ENCODE measurements around the gene CD300LG. TPM values are rescaled to one million over a fixed set of nuclear protein-coding genes. Genes with fewer than 3 reads are reported as not detected.
"Not testable (repeated sequence)": the region's sequence is repeated elsewhere in the genome, so short reads cannot be mapped to it uniquely, and the experiment has no call there.

CD300LG gene
- total RNA-seq, 1 donor from 2014 or later = not detected

DNA sequence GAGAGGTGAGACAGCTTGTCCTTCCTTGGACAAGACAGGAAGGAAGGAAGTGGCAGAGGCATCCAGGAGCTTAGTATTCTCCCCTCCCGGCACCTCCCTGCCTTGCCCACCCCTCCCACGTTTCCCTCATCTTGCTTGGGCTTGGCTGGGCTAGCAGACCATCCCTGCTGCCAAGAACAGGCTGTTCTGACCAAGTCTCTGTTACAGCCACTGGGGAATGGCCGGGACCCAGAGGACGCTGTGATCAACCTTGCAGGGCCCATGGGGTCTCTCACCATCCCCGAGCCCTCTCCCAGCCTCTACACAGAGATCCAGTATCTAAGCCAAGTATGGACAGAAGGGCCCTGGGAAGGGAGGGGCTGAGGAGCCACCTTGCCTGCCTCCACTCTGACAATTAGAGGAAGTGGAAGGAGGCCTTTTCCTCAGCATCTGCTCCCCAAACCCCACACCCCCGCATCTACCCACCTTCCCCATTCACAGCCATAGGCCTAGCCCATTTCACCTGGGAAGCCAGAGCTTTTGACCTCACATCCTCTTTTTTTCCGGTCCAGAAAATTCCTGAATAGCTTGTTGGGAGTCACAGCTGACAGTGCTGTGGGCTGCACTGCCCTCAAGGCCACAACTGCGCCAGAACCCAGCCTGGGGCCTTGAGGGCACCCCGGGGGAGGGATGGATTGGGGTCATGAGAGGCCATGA is 14.1 kb downstream of the CD300LG start:
- Mint-ChIP-seq H3K4me3 (no peak overlapping the region), H3K27me3 (peaks cover 2% of the 10 kb centered on the region), H3K36me3 (no peaks in the 10 kb centered on the region), H3K9me3 (no peaks in the 10 kb centered on the region), H3K27ac (no peak overlapping the region), H3K4me1 (ENCODE audit: unreplicated experiment) (no peaks in the 10 kb centered on the region)
- TF ChIP-seq, protein P1, sequence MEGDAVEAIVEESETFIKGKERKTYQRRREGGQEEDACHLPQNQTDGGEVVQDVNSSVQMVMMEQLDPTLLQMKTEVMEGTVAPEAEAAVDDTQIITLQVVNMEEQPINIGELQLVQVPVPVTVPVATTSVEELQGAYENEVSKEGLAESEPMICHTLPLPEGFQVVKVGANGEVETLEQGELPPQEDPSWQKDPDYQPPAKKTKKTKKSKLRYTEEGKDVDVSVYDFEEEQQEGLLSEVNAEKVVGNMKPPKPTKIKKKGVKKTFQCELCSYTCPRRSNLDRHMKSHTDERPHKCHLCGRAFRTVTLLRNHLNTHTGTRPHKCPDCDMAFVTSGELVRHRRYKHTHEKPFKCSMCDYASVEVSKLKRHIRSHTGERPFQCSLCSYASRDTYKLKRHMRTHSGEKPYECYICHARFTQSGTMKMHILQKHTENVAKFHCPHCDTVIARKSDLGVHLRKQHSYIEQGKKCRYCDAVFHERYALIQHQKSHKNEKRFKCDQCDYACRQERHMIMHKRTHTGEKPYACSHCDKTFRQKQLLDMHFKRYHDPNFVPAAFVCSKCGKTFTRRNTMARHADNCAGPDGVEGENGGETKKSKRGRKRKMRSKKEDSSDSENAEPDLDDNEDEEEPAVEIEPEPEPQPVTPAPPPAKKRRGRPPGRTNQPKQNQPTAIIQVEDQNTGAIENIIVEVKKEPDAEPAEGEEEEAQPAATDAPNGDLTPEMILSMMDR (conservative IDR thresholded peaks at IDR 0.05) = no peak
- DNase-seq (ENCODE audit: extremely low spot score, unreplicated experiment) = no peak

DNA sequence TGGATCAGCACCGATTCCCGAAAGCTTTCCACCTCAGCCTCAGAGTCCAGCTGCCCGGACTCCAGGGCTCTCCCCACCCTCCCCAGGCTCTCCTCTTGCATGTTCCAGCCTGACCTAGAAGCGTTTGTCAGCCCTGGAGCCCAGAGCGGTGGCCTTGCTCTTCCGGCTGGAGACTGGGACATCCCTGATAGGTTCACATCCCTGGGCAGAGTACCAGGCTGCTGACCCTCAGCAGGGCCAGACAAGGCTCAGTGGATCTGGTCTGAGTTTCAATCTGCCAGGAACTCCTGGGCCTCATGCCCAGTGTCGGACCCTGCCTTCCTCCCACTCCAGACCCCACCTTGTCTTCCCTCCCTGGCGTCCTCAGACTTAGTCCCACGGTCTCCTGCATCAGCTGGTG is 15.0 kb downstream of the CD300LG start:
- DNase-seq (ENCODE audit: extremely low spot score, unreplicated experiment) = no peak
- no peak overlapping the region for H3K27ac Mint-ChIP-seq
- TF ChIP-seq, protein P1 (conservative IDR thresholded peaks at IDR 0.05) = no peak
- H3K27me3 Mint-ChIP-seq = peaks cover 6% of the 10 kb centered on the region
- H3K36me3 Mint-ChIP-seq = no peaks in the 10 kb centered on the region
- no peaks in the 10 kb centered on the region for H3K9me3 Mint-ChIP-seq
- no peak overlapping the region for H3K4me3 Mint-ChIP-seq
- H3K4me1 Mint-ChIP-seq (ENCODE audit: unreplicated experiment) = no peaks in the 10 kb centered on the region

DNA sequence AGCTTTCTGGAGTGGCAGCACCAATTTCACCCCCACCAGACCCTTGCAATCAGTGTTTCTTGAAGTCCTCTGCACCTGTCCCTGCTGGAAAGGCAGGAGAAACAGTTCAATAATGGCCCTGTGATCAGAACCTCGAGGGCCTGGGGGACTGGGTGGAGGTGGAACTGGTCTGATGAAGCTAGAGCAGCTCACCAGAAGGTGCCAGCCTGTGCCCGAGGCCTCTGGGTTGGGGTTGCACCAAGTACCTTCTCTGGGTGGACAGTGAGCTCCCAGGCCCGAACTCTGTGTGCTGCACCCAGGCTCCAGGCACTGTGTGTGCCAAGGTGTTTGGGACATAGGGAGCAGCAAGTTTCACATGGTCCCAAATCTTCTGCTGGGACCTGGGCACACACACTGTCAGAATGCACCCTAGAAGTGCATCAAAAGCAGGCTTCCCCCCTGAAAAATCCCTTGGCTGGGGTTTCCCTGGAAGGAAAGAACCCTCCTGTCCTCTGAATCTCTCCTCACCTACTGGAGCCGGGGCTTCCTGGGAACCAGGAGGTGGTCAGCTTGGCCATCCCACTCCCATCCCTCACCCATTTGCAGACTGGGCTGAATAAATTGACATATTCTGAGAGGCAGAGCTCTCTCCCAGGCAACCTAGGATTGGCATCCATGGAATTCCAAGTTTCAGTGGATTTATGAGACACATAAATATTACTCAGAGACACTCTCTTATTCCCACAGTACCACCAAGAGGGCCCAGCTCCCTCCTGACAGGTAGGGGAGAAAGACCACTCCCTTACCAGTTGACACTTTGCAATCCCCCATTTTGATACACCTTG is 17.4 kb downstream of the CD300LG start:
- no peak overlapping the region for H3K4me3 Mint-ChIP-seq
- peaks cover 24% of the 10 kb centered on the region for H3K27me3 Mint-ChIP-seq
- peaks cover 5% of the 10 kb centered on the region for H3K9me3 Mint-ChIP-seq
- no peaks in the 10 kb centered on the region for H3K36me3 Mint-ChIP-seq
- TF ChIP-seq, protein P1 (conservative IDR thresholded peaks at IDR 0.05) = no peak
- DNase-seq (ENCODE audit: extremely low spot score, unreplicated experiment) = no peak
- H3K4me1 Mint-ChIP-seq (ENCODE audit: unreplicated experiment) = no peaks in the 10 kb centered on the region
- no peak overlapping the region for H3K27ac Mint-ChIP-seq

DNA sequence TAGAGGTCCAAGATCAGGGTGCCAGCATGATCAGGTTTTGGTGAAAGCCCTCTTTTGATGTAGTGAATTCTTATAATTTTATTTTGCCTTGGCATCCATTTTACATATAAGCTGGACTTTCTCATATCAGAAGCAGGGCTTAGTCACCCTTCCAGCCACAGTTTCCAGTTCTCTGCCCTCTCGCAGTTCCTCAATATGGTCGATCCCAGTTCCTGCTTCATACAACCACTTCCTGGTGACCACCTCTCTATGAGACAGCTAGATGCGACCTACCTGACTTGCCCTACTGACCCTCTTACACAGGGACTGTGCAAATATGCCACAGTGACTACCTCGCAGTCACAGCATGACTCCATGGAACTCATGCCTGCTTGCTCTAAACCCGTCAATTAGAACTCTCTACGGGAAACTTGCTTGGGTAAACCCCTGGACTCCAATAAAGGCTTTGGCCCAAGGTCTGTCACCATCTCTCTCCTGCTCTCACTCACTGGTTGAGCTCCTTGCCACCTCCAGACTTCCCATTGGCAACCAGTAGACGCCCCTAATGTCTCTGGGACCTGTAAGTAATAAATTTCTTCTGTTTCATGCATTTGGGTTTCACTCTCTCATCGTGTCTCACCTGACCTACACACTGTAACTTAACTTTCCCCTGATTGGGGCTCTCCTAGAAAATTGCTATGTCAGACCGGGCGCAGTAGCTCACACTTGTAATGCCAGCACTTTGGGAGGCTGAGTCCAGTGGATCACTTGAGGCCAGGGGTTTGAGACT is 21.4 kb downstream of the CD300LG start:
- no peak for DNase-seq (ENCODE audit: extremely low spot score, unreplicated experiment)
- Mint-ChIP-seq H3K27ac (no peak overlapping the region), H3K27me3 (peaks cover 29% of the 10 kb centered on the region), H3K4me3 (no peak overlapping the region), H3K4me1 (ENCODE audit: unreplicated experiment) (peaks cover 7% of the 10 kb centered on the region), H3K36me3 (no peaks in the 10 kb centered on the region), H3K9me3 (peaks cover 5% of the 10 kb centered on the region)
- TF ChIP-seq, protein P1 (conservative IDR thresholded peaks at IDR 0.05) = no peak

DNA sequence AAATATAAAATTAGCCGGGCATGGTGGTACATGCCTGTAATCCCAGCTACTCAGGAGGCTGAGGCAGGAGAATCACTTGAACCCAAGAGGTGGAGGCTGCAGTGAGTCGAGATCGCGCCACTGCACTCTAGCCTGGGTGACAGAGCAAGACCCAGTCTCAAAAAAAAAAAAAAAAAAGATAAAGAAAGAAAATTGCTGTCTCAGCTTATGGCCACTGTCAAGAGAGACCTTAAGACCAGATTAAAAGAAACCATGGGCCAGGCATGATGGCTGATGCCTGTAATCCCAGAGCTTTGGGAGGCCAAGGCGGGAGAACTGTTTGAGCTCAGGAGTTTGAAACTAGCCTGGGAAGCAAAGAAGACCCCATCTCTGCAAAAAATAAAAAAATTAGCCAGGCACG is 22.1 kb downstream of the CD300LG start:
- DNase-seq (ENCODE audit: extremely low spot score, unreplicated experiment); H3K27ac Mint-ChIP-seq; H3K9me3 Mint-ChIP-seq; H3K4me3 Mint-ChIP-seq; H3K36me3 Mint-ChIP-seq: not testable (repeated sequence)
- Mint-ChIP-seq H3K4me1 (ENCODE audit: unreplicated experiment) (peaks cover 13% of the 10 kb centered on the region), H3K27me3 (peaks cover 29% of the 10 kb centered on the region)
